Right renal pelvis (tissue), 4 donors: ENCODE results near the gene TICRR. TPM values are rescaled to one million over a fixed set of nuclear protein-coding genes. Genes with fewer than 3 reads are reported as not detected.

ENCODE experiments used
- DNase-seq, 4 donors: peaks; one replicate each; pipeline ENCODE4 v3.0.0-alpha.2; 2013; ENCODE audit warnings: low read depth in 4 of 4, low spot score in 3 of 4, missing footprints in 1 of 4
- polyA plus RNA-seq, 4 donors: library from polyadenylated mRNA; unstranded; fragments of 120-200 nt; gene quantifications; one replicate each; pipeline ENCODE4 v1.2.1, GENCODE V29; 2013; ENCODE audit not compliant: insufficient read length in 4 of 4

TICRR gene
- polyA plus RNA-seq, 4 donors: 8.6 to 9.8 (median 9.4) TPM

- DNase-seq: no peak
These were observed 53.8 kb downstream of the TICRR start for GRCh38 chr15:89628806-89629715.

GRCh38 chr15:89629829-89630228 is 54.6 kb downstream of the TICRR start:
- no peak for DNase-seq

- no peak for DNase-seq
These were observed 55.0 kb downstream of the TICRR start for GRCh38 chr15:89630260-89630659.

GRCh38 chr15:89630974-89631901 is 56.0 kb downstream of the TICRR start:
- no peak for DNase-seq

DNA sequence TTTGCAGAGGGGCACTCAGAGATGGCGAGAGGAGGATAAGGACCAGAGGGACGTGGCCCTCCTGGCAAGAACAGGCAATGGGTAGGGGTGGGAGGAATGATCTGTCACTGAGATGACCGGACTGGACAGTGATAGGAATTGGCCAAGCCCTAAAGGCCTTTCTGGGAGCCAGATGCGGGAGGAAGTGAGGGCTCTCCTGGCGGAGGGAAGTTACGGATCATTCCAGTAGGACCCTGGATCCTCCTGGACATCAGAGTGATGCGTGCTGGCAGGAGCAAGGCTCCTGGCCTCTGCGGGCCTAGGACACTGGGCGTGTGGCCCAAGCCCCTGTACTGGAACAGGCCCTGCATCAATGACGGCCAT is 56.6 kb downstream of the TICRR start:
- no peak for DNase-seq

- no peak for DNase-seq
These were observed 57.5 kb downstream of the TICRR start for GRCh38 chr15:89632563-89633430.

DNA sequence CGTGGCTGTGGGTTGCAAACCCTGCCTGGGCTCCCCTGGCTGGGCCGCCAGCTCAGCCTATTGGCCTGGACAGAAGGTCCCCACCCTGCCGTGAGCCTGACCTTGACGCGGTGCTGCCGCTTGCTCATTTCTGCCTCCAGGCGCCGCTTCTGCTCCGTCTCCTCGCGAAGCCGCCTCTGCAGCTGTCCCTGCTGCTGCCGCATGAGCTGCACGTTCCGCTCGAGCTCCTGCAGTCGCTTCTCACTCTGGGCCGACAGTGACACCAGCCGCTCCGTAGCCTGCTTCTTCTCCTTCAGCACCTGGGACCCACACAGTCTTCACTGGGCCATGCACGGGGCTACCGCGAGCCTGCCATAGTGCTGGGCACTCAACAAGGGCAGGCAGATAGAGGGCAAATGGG is 58.3 kb downstream of the TICRR start:
- DNase-seq: no peak

GRCh38 chr15:89640245-89640644 is 65.0 kb downstream of the TICRR start:
- no peak for DNase-seq

DNA sequence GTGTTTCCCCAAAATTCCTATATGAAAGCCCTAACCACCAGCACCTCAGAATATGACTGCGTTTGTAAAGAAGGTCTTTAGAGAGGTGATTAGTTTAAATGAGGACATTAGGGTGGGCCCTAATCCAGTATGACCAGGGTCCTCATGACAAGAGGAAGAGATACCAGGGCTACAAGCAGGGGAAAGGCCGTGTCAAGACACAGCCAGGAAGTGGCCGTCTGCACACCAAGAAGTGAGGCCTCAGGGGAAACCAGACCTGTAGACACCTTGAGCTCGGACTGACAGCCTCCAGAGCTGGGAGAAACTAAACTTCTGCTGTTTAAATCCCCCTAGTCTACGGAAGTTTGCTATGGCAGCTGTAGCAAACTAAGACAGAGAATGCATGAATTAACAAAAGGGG is 65.8 kb downstream of the TICRR start:
- no peak for DNase-seq

GRCh38 chr15:89642106-89642505 is 66.8 kb downstream of the TICRR start:
- DNase-seq: no peak

GRCh38 chr15:89645680-89646079 is 70.4 kb downstream of the TICRR start:
- DNase-seq: no peak

GRCh38 chr15:89646416-89647141 is 71.3 kb downstream of the TICRR start:
- DNase-seq: no peak

GRCh38 chr15:89647191-89647851 is 72.1 kb downstream of the TICRR start:
- peak in 1 of 4 donors; percentile 63 for DNase-seq

DNA sequence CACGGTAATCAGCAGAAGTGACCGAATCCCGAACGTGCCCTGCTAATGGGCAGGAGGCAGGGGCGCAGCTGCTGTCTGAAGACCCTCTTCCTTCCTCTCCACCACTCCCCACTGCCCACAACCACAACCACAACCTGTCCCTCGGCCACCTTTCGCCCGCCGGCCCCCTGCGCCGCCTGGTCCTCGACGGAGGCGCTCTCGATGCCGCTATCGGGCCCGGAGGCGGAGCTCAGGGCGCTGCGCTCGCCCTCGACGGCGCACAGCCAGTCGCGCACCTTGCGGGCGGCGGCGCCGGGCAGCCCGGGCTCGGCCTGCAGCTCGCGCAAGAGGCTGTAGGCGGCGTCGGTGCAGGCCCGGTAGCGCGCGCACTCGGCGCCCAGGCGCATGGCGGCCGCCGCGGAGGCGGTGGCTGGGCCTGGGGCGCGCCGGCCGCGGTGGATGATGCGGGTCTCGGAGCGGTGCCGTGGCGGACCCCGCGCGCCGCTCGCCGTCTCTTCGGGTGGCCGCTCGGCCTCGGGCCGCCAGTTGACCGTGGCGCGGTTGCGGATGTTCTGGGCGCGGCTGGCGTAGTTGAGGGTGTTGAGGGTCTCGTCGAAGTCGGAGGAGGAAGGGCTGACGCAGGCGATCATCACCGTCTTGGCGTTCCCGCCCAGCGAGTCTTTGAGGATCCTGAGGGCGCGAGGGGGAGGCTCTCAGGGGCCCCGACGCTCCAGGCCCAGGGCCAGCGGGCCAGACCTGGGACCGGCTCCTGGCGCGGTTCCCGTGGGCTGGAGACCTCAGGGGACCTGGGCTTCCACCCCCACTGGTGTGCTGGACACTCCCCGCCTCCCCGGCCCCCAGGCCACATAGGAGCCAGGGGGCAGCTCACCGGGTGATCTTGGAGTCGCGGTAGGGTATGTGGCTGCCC is 73.1 kb downstream of the TICRR start:
- no peak for DNase-seq

DNA sequence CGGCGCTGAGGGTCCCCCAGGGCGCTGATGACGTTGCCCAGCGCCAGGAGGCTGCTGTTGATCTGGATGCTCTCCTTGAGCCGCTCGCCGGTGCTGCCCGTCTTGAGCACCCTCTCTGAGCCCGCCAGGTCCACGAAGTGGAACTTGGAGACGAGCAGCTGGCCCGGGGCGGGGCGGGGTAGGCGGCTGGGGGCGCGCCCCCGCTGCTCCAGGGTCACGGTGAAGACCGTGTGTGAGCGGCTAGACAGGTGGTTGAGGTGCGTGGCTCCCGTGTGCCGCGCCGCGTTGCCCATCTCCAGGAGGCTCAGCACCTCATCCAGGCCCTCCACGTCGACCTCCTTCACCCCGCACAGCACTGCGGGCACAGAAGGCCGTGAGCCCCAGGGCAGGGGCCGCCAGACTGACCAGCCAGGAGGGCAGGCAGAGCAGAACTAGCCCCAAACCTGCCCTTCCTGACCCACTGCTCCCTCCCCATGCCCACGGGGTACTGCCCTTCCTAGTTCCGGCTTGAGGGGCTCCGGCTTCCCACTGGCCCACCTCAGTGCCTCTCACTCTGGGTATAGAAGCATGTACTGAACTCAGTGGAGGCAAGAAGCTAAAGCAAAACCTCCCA is 73.8 kb downstream of the TICRR start:
- DNase-seq: no peak

DNA sequence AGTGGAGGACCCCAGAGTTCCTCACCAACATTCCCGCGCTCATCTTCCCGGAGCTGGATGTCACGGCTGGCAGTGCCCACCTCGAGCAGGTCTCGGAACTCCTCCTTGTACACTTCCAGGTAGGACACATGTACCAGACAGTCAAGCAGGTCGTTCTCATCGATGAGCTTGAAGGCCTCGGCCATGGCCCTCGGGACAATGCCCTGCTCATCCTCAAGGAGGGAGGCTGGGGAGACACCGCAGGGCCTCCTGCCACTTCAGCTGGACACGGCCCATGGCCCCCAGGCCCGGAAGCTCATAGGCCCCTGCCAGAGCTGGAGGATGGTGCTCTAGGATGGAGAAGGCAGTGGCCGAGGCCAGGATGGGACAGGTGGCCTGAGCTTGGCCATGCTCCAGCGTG is 74.4 kb downstream of the TICRR start:
- no peak for DNase-seq

- no peak for DNase-seq
These were observed 76.9 kb downstream of the TICRR start for GRCh38 chr15:89652131-89652530.

DNA sequence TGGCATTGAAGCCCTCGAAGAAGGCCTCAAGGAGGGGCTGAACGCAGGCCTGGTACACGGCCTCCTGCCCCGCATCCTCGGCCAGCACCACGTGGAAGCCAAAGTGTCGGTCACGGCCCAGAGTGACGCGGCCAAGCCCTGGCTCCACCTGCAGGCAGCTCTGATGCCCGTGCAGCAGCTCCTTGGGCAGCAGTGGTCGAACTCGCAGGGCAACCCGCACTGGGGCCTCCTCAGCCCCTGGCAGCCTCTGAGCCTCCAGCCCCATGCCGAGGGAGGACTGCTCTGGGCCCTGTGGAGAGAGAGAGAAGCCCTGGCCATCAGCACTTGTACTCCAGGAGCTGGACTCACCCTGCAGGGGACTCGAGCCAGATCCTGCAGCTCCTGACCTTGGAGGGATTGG is 77.4 kb downstream of the TICRR start:
- no peak for DNase-seq
